Measurements from ENCODE around the gene NRK. TPM values are rescaled to one million over a fixed set of nuclear protein-coding genes. Genes with fewer than 3 reads are reported as not detected.
"Not testable (repeated sequence)": the region's sequence is repeated elsewhere in the genome, so short reads cannot be mapped to it uniquely, and the experiment has no call there.

The NRK gene
- total RNA-seq, 2 donors from 2014 or later = 5.7 to 7.4 TPM

DNA sequence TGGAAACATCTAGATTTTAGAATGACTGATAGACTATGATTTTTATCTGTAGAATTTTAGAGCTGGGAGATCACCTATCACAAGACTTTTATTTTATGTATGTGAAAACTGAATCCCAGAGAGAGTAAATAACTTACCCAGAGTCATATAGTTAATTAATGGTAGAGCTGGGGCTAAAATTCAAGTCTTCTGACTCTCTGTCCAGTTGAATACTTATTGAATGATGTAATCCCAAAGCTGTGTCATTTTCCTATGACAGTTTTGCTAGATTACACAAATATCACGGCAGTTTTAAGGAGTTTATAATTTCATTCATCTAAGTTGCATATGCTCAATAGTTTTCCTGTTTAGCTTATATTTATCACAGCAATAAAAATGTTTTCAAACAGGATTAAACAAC lies 6.7 kb downstream of the NRK start:
- no peak overlapping the region for H3K4me3 ChIP-seq
- no peaks in the 10 kb centered on the region for H3K36me3 ChIP-seq
- ATAC-seq (ENCODE audit: insufficient number of reproducible peaks, low FRiP score, low read depth) (no peak), DNase-seq (ENCODE audit: low spot score) (no peak)
- no peaks in the 10 kb centered on the region for H3K9me3 ChIP-seq
- H3K27me3 ChIP-seq (replicated peaks; ENCODE audit: insufficient read depth) = no peaks in the 10 kb centered on the region
- TF ChIP-seq, protein P1, sequence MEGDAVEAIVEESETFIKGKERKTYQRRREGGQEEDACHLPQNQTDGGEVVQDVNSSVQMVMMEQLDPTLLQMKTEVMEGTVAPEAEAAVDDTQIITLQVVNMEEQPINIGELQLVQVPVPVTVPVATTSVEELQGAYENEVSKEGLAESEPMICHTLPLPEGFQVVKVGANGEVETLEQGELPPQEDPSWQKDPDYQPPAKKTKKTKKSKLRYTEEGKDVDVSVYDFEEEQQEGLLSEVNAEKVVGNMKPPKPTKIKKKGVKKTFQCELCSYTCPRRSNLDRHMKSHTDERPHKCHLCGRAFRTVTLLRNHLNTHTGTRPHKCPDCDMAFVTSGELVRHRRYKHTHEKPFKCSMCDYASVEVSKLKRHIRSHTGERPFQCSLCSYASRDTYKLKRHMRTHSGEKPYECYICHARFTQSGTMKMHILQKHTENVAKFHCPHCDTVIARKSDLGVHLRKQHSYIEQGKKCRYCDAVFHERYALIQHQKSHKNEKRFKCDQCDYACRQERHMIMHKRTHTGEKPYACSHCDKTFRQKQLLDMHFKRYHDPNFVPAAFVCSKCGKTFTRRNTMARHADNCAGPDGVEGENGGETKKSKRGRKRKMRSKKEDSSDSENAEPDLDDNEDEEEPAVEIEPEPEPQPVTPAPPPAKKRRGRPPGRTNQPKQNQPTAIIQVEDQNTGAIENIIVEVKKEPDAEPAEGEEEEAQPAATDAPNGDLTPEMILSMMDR (IDR thresholded peaks at IDR 0.05) = no peak
- H3K4me1 ChIP-seq (ENCODE audit: control insufficient read depth in 1 of 2, low read depth in 2 of 2) = no peaks in the 10 kb centered on the region
- H3K27ac ChIP-seq = no peak overlapping the region

- H3K4me1 ChIP-seq (ENCODE audit: control insufficient read depth in 1 of 2, low read depth in 2 of 2) = no peaks in the 10 kb centered on the region
- peak; percentile 68 for DNase-seq (ENCODE audit: low spot score)
- no peak overlapping the region for H3K4me3 ChIP-seq
- no peaks in the 10 kb centered on the region for H3K27me3 ChIP-seq (replicated peaks; ENCODE audit: insufficient read depth)
- no peaks in the 10 kb centered on the region for H3K9me3 ChIP-seq
- no peak for ATAC-seq (ENCODE audit: insufficient number of reproducible peaks, low FRiP score, low read depth)
- TF ChIP-seq, protein P1 (IDR thresholded peaks at IDR 0.05) = no peak
- no peaks in the 10 kb centered on the region for H3K36me3 ChIP-seq
- H3K27ac ChIP-seq = peak overlapping the region; percentile 3 to 43
These were observed 14.9 kb downstream of the NRK start for GRCh38 chrX:105837232-105837631.

DNA sequence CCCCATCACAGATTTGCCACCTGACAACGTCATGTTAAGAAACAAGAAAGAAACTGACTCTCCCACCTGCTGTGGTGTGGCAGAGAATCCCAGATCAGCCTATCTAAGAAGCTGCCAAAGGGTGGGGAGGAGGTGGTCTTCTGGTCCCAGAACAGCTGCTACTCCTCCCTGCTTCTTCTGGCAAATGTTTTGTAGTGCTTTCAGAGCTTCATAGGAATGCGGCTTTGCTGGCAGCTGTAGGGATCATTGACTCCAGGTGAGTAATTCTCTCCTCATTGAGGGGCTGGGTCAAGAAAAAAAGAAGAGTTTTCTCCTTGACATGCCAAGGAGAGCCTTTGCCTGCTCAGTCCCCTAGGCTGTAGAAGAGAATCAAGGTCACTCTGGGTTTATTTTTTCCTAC lies 23.3 kb downstream of the NRK start:
- H3K9me3 ChIP-seq = no peaks in the 10 kb centered on the region
- no peaks in the 10 kb centered on the region for H3K27me3 ChIP-seq (replicated peaks; ENCODE audit: insufficient read depth)
- H3K4me3 ChIP-seq = no peak overlapping the region
- H3K4me1 ChIP-seq (ENCODE audit: control insufficient read depth in 1 of 2, low read depth in 2 of 2) = no peaks in the 10 kb centered on the region
- ATAC-seq (ENCODE audit: insufficient number of reproducible peaks, low FRiP score, low read depth) (no peak), DNase-seq (ENCODE audit: low spot score) (no peak)
- H3K27ac ChIP-seq = no peak overlapping the region
- H3K36me3 ChIP-seq = no peaks in the 10 kb centered on the region
- TF ChIP-seq, protein P1 (IDR thresholded peaks at IDR 0.05) = no peak

DNA sequence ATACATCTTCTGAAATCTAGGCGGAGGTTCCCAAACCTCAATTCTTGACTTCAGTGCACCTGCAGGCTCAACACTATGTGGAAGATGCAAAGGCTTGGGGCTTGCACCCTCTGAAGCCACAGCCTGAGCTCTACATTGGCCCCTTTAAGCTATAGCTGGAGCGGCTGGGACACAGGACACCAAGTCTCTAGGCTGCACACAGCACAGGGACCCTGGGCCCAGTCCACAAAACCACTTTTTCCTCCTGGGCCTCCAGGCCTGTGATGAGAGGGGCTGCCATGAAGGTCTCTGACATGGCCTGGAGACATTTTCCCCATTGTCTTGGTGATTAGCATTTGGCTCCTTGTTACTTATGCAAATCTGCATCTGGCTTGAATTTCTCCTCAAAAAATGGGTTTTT lies 27.8 kb downstream of the NRK start:
- not testable (repeated sequence) for DNase-seq (ENCODE audit: low spot score); ATAC-seq (ENCODE audit: insufficient number of reproducible peaks, low FRiP score, low read depth); H3K4me3 ChIP-seq; H3K36me3 ChIP-seq; H3K9me3 ChIP-seq; H3K27ac ChIP-seq; H3K4me1 ChIP-seq (ENCODE audit: control insufficient read depth in 1 of 2, low read depth in 2 of 2); H3K27me3 ChIP-seq (replicated peaks; ENCODE audit: insufficient read depth)

- DNase-seq (ENCODE audit: low spot score) (no peak), ATAC-seq (ENCODE audit: insufficient number of reproducible peaks, low FRiP score, low read depth) (no peak)
- Histone ChIP-seq H3K27ac (no peak overlapping the region), H3K4me1 (ENCODE audit: control insufficient read depth in 1 of 2, low read depth in 2 of 2) (no peaks in the 10 kb centered on the region), H3K9me3 (no peaks in the 10 kb centered on the region), H3K27me3 (replicated peaks; ENCODE audit: insufficient read depth) (no peaks in the 10 kb centered on the region), H3K36me3 (no peaks in the 10 kb centered on the region), H3K4me3 (no peak overlapping the region)
- TF ChIP-seq, protein P1 (IDR thresholded peaks at IDR 0.05) = no peak
These were observed 43.4 kb downstream of the NRK start for GRCh38 chrX:105865709-105866108.

DNA sequence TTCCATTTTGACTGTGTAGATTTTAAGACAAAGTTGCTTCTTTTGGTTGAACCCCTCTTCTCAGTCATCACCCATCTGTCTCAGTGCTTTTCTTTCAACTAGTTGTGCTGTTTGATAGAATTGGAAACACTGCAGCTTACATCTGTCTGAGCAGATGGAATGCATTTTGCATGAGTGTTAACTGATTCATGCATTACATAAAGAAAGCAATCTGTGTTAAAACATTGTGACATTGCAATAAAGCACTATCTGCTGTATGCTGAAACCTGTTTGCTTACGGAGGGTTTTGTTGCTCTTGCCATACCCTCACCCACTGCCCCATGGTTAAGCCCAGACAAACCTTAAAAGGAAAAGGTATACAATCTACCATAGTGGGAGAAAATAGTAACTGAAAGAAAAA lies 47.4 kb downstream of the NRK start:
- no peak for ATAC-seq (ENCODE audit: insufficient number of reproducible peaks, low FRiP score, low read depth)
- H3K4me1 ChIP-seq (ENCODE audit: control insufficient read depth in 1 of 2, low read depth in 2 of 2) = no peaks in the 10 kb centered on the region
- no peaks in the 10 kb centered on the region for H3K36me3 ChIP-seq
- no peak for DNase-seq (ENCODE audit: low spot score)
- no peaks in the 10 kb centered on the region for H3K27me3 ChIP-seq (replicated peaks; ENCODE audit: insufficient read depth)
- H3K4me3 ChIP-seq = no peak overlapping the region
- no peak overlapping the region for H3K27ac ChIP-seq
- H3K9me3 ChIP-seq = no peaks in the 10 kb centered on the region
- TF ChIP-seq, protein P1 (IDR thresholded peaks at IDR 0.05) = no peak

Data from thoracic aorta (tissue), 2 donors.